Activated T-helper 2 cell treated with anti-CD3 and anti-CD28 coated beads, Interferon-gamma antibody, Interleukin-2, Interleukin-4, amounts not matched to agents 10 μg/mL and 5 μg/mL and 100 μg/mL, durations not matched to agents 14 hours and 24 hours and 36 hours (primary cell): ENCODE data around the gene JMJD1C. TPM values are rescaled to one million over a fixed set of nuclear protein-coding genes. Genes with fewer than 3 reads are reported as not detected.
"Not testable (repeated sequence)": the region's sequence is repeated elsewhere in the genome, so short reads cannot be mapped to it uniquely, and the experiment has no call there.

Experiments used
- DNase-seq: peaks from one replicate; pipeline ENCODE4 v3.0.0; 2021; ENCODE audit warnings: low spot score
- H3K27ac Mint-ChIP-seq: one replicate; pipeline ENCODE4 v1.8.0; 2021; ENCODE audit warnings: mixed read lengths
- H3K27me3 Mint-ChIP-seq: one replicate; pipeline ENCODE4 v1.8.0; 2021; ENCODE audit warnings: low read depth, mixed read lengths
- H3K36me3 Mint-ChIP-seq: one replicate; pipeline ENCODE4 v1.8.0; 2021; ENCODE audit warnings: low read depth, mixed read lengths
- H3K4me1 Mint-ChIP-seq: one replicate; pipeline ENCODE4 v1.8.0; 2021; ENCODE audit warnings: low read depth, mixed read lengths
- H3K4me3 Mint-ChIP-seq: one replicate; pipeline ENCODE4 v1.8.0; 2021; ENCODE audit warnings: low read depth, mild to moderate bottlenecking, moderate library complexity, mixed read lengths
- H3K9me3 Mint-ChIP-seq: one replicate; pipeline ENCODE4 v1.8.0; 2021; ENCODE audit warnings: mixed read lengths
- intact Hi-C: fragments of 100-400 bp; cut with micrococcal nuclease; formaldehyde crosslinking; loops from one replicate; pipeline ENCODE4 v1.15.1; 2023
- total RNA-seq: library from RNA; stranded (reverse); gene quantifications from 2 replicates; pipeline ENCODE4 v1.2.3, GENCODE V29; 2022

Gene JMJD1C
- 33.8 and 35.2 TPM in 2 replicates for total RNA-seq

GRCh38 chr10:63465293-63466143 is at the start of gene JMJD1C:
JMJD1C (minus strand) TSS chr10:63465977; CDS start chr10:63465662, 315 bp downstream.
- Mint-ChIP-seq H3K4me1 (peaks cover 12% of the 10 kb centered on the region), H3K36me3 (no peaks in the 10 kb centered on the region), H3K27me3 (peaks cover 32% of the 10 kb centered on the region), H3K9me3 (no peaks in the 10 kb centered on the region), H3K4me3 (peak within 1 kb of the TSS; percentile 91), H3K27ac (peak within 1 kb of the TSS; percentile 58)
- DNase-seq = peak; percentile 47
- intact Hi-C loops = loop anchor here (1.0 to 10.0 kb wide), 5 partner anchors 57 to 259 kb away; no protein-coding TSS in a partner anchor

GRCh38 chr10:63515002-63515763 is 49.4 kb upstream of the JMJD1C start:
- peaks cover 56% of the 10 kb centered on the region for H3K4me1 Mint-ChIP-seq
- intact Hi-C loops = loop anchor here (1.0 to 10.0 kb wide), 3 partner anchors 130 to 343 kb away; no protein-coding TSS in a partner anchor
- H3K36me3 Mint-ChIP-seq = peaks cover 40% of the 10 kb centered on the region
- peak overlapping the region; percentile 80 for H3K27ac Mint-ChIP-seq
- no peaks in the 10 kb centered on the region for H3K27me3 Mint-ChIP-seq
- DNase-seq = peak; percentile 20
- H3K9me3 Mint-ChIP-seq = peaks cover 6% of the 10 kb centered on the region
- H3K4me3 Mint-ChIP-seq = peak overlapping the region; percentile 43

GRCh38 chr10:63506554-63506953 is 40.8 kb upstream of the JMJD1C start:
- H3K9me3 Mint-ChIP-seq = peaks cover 4% of the 10 kb centered on the region
- no peak for DNase-seq
- intact Hi-C loops = no loop called here
- no peak overlapping the region for H3K4me3 Mint-ChIP-seq
- no peaks in the 10 kb centered on the region for H3K27me3 Mint-ChIP-seq
- H3K27ac Mint-ChIP-seq = no peak overlapping the region
- H3K4me1 Mint-ChIP-seq = peaks cover 8% of the 10 kb centered on the region
- H3K36me3 Mint-ChIP-seq = peaks cover 12% of the 10 kb centered on the region

- peaks cover 4% of the 10 kb centered on the region for H3K9me3 Mint-ChIP-seq
- no peak overlapping the region for H3K4me3 Mint-ChIP-seq
- no peak for DNase-seq
- H3K27ac Mint-ChIP-seq = no peak overlapping the region
- peaks cover 6% of the 10 kb centered on the region for H3K4me1 Mint-ChIP-seq
- peaks cover 9% of the 10 kb centered on the region for H3K36me3 Mint-ChIP-seq
- no peaks in the 10 kb centered on the region for H3K27me3 Mint-ChIP-seq
- intact Hi-C loops = no loop called here
These were observed 39.8 kb upstream of the JMJD1C start for GRCh38 chr10:63505562-63505961.

- Mint-ChIP-seq H3K27ac (no peak overlapping the region), H3K27me3 (no peaks in the 10 kb centered on the region), H3K4me3 (no peak overlapping the region), H3K9me3 (peaks cover 4% of the 10 kb centered on the region), H3K36me3 (peaks cover 10% of the 10 kb centered on the region), H3K4me1 (peaks cover 6% of the 10 kb centered on the region)
- intact Hi-C loops = no loop called here
- DNase-seq = no peak
These were observed 38.5 kb upstream of the JMJD1C start for GRCh38 chr10:63504145-63504881.

GRCh38 chr10:63503395-63503794 is 37.6 kb upstream of the JMJD1C start:
- Mint-ChIP-seq H3K27me3 (no peaks in the 10 kb centered on the region), H3K4me1 (peaks cover 3% of the 10 kb centered on the region), H3K36me3 (peaks cover 10% of the 10 kb centered on the region), H3K27ac (no peak overlapping the region), H3K9me3 (peaks cover 3% of the 10 kb centered on the region), H3K4me3 (no peak overlapping the region)
- no peak for DNase-seq
- intact Hi-C loops = no loop called here

GRCh38 chr10:63502832-63503231 is 37.1 kb upstream of the JMJD1C start:
- no peak overlapping the region for H3K27ac Mint-ChIP-seq
- intact Hi-C loops = no loop called here
- no peaks in the 10 kb centered on the region for H3K9me3 Mint-ChIP-seq
- peaks cover 6% of the 10 kb centered on the region for H3K36me3 Mint-ChIP-seq
- no peaks in the 10 kb centered on the region for H3K27me3 Mint-ChIP-seq
- H3K4me3 Mint-ChIP-seq = no peak overlapping the region
- no peak for DNase-seq
- H3K4me1 Mint-ChIP-seq = peaks cover 3% of the 10 kb centered on the region

GRCh38 chr10:63501954-63502353 is 36.2 kb upstream of the JMJD1C start:
- Mint-ChIP-seq H3K36me3 (peaks cover 6% of the 10 kb centered on the region), H3K9me3 (no peaks in the 10 kb centered on the region), H3K27ac (no peak overlapping the region), H3K4me3 (no peak overlapping the region), H3K27me3 (no peaks in the 10 kb centered on the region), H3K4me1 (peaks cover 3% of the 10 kb centered on the region)
- intact Hi-C loops = no loop called here
- no peak for DNase-seq

GRCh38 chr10:63500551-63500950 is 34.8 kb upstream of the JMJD1C start:
- H3K4me3 Mint-ChIP-seq, DNase-seq, H3K27ac Mint-ChIP-seq, H3K4me1 Mint-ChIP-seq, H3K36me3 Mint-ChIP-seq, intact Hi-C loops, H3K9me3 Mint-ChIP-seq, H3K27me3 Mint-ChIP-seq: not testable (repeated sequence)

GRCh38 chr10:63498665-63499064 is 32.9 kb upstream of the JMJD1C start:
- no peaks in the 10 kb centered on the region for H3K9me3 Mint-ChIP-seq
- H3K4me1 Mint-ChIP-seq = no peaks in the 10 kb centered on the region
- H3K27ac Mint-ChIP-seq = no peak overlapping the region
- H3K36me3 Mint-ChIP-seq = peaks cover 6% of the 10 kb centered on the region
- DNase-seq = no peak
- no peak overlapping the region for H3K4me3 Mint-ChIP-seq
- intact Hi-C loops = no loop called here
- no peaks in the 10 kb centered on the region for H3K27me3 Mint-ChIP-seq

- intact Hi-C loops = no loop called here
- no peaks in the 10 kb centered on the region for H3K9me3 Mint-ChIP-seq
- no peak overlapping the region for H3K27ac Mint-ChIP-seq
- H3K4me3 Mint-ChIP-seq = no peak overlapping the region
- no peak for DNase-seq
- no peaks in the 10 kb centered on the region for H3K4me1 Mint-ChIP-seq
- peaks cover 6% of the 10 kb centered on the region for H3K36me3 Mint-ChIP-seq
- no peaks in the 10 kb centered on the region for H3K27me3 Mint-ChIP-seq
These were observed 31.5 kb upstream of the JMJD1C start for GRCh38 chr10:63497321-63497720.

- intact Hi-C loops = no loop called here
- DNase-seq = no peak
- no peak overlapping the region for H3K27ac Mint-ChIP-seq
- no peaks in the 10 kb centered on the region for H3K9me3 Mint-ChIP-seq
- no peak overlapping the region for H3K4me3 Mint-ChIP-seq
- H3K4me1 Mint-ChIP-seq = peaks cover 2% of the 10 kb centered on the region
- no peaks in the 10 kb centered on the region for H3K27me3 Mint-ChIP-seq
- peaks cover 6% of the 10 kb centered on the region for H3K36me3 Mint-ChIP-seq
These were observed 30.8 kb upstream of the JMJD1C start for GRCh38 chr10:63496561-63496960.
